ENCODE results near the gene CGNL1. TPM values are rescaled to one million over a fixed set of nuclear protein-coding genes. Genes with fewer than 3 reads are reported as not detected.

CGNL1 gene
- total and polyA plus RNA-seq, 8 donors, result 7.3 to 35.8 (median 24.2) TPM

DNA sequence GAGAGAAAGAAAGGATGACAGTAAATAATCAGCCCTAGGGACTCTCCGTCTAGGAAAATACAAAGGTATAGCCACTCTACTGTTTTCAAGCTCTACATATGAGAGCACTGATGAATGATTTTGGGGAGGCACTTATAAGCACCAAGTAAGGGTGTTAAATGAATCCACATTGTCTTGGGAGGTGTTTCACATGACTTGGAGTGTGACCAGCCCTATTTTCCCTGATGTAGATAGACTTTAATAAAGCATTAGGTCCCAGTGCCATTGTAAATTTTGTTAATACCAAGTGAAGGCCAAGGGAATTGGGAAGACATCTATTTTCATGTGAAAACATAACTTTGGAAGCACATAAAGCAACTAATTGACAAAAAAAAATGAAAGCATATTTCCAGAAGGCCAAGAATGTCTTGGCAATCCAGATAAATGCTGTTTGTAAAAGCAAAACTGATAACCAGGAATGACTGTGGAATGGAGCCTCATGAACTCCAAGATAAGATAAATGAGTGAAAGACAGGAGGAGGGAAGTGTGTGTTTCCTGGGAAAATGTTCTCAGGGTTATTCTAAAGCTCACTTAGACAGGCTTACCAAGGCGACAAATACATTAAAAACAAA is 119.4 kb downstream of the CGNL1 start:
- intact Hi-C loops (cut with DNase I), result no loop called here
- TF ChIP-seq, protein P1, sequence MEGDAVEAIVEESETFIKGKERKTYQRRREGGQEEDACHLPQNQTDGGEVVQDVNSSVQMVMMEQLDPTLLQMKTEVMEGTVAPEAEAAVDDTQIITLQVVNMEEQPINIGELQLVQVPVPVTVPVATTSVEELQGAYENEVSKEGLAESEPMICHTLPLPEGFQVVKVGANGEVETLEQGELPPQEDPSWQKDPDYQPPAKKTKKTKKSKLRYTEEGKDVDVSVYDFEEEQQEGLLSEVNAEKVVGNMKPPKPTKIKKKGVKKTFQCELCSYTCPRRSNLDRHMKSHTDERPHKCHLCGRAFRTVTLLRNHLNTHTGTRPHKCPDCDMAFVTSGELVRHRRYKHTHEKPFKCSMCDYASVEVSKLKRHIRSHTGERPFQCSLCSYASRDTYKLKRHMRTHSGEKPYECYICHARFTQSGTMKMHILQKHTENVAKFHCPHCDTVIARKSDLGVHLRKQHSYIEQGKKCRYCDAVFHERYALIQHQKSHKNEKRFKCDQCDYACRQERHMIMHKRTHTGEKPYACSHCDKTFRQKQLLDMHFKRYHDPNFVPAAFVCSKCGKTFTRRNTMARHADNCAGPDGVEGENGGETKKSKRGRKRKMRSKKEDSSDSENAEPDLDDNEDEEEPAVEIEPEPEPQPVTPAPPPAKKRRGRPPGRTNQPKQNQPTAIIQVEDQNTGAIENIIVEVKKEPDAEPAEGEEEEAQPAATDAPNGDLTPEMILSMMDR (IDR thresholded peaks at IDR 0.05), result no peak
- ATAC-seq (peak; percentile 13 to 59 (median 28)), DNase-seq (no peak), FAIRE-seq (no peak)
- H3K4me1 ChIP-seq, result peaks cover 19 to 41% (median 39%) of the 10 kb centered on the region in 3 donors
- 52 to 57% methylated on average over 2 of the region's 2 CpGs for WGBS, 2 donors
- no peaks in the 10 kb centered on the region for H3K9me3 ChIP-seq
- peak overlapping the region; percentile 13 to 89 (median 62) for H3K27ac ChIP-seq
- no peaks in the 10 kb centered on the region for H3K27me3 ChIP-seq
- no peak overlapping the region for H3K4me3 ChIP-seq
- no peaks in the 10 kb centered on the region for H3K36me3 ChIP-seq

DNA sequence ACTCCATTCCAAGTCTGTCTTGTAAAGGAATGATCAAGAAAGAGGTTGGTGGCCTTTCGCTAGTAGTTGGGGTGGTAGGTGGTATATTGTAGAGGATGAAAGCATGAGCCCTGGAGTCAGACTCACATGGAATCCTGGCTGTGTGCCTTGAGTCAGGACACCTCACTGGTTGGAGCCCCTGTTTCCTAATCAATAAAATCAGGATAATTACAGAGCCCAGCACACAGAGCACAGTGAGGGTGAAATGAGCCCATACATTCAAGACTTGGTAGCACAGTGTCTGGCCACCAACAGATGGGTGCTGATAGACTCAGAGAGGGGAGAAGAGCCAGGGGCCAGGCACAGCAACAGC is 120.3 kb downstream of the CGNL1 start:
- H3K4me3 ChIP-seq, result no peak overlapping the region
- peak overlapping the region in 3 of 4 donors; percentile 40 to 89 (median 85) for H3K27ac ChIP-seq
- WGBS, 2 donors, result 95 to 100% methylated on average over 1 of the region's 1 CpG
- H3K27me3 ChIP-seq, result no peaks in the 10 kb centered on the region
- intact Hi-C loops (cut with DNase I), result no loop called here
- no peak for FAIRE-seq
- H3K36me3 ChIP-seq, result no peaks in the 10 kb centered on the region
- DNase-seq, result no peak
- H3K4me1 ChIP-seq, result peaks cover 28 to 50% (median 48%) of the 10 kb centered on the region in 3 donors
- ATAC-seq, result peak in 2 of 4 donors; percentile 8
- TF ChIP-seq, protein P1 (IDR thresholded peaks at IDR 0.05), result no peak
- H3K9me3 ChIP-seq, result no peaks in the 10 kb centered on the region

DNA sequence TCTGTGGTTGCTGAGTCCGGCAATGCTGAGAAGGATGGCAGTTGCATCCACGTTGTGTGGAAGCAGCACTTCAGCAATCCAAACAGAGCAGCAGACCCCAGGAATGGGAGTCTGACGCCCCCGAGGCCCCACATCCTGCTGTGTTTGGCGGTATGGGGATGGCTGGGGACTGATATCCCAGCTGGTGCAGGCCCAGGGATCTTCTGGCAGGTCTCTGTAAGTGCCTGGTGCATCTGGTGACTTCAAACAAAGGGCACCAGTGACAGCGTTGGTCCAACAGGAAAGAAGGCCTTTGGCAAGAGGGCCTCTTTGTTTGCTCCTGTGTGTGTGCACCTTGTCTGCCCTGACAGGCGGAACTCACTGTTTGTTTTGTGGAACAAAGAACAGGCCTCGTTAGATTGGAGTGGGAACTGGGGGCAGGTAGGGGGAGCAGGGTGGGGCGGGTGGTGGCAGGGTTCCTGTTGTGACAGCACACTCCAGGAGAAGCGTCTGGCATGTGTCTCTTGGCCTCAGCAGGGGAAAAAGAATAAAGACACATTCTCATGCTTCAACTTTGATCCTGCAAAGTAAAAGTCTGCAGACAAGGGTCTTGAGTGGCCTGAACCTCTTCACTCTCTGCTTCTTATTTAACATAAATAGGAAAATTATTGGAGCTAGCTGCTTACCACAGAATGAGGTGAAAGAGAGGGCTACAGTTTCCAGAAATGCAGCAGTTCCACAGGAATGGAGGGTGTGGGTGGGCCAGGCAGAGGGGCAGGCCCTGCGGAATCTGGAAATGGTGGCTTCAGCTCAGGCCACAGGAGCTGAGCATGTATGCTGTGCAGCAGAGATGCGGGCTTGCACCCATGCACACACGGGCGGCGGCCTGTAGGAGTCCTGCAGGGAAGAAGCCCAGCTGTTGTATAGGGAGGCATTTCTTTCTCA is 120.9 kb downstream of the CGNL1 start:
- ATAC-seq, result peak; percentile 71 to 90 (median 83)
- no peak for FAIRE-seq
- intact Hi-C loops (cut with DNase I), result no loop called here
- TF ChIP-seq, protein P1 (IDR thresholded peaks at IDR 0.05), result no peak
- no peaks in the 10 kb centered on the region for H3K36me3 ChIP-seq
- no peaks in the 10 kb centered on the region for H3K9me3 ChIP-seq
- peaks cover 33 to 56% (median 54%) of the 10 kb centered on the region in 3 donors for H3K4me1 ChIP-seq
- no peak overlapping the region for H3K4me3 ChIP-seq
- peak overlapping the region; percentile 31 to 89 (median 62) for H3K27ac ChIP-seq
- 44 to 49% methylated on average over 15 of the region's 15 CpGs for WGBS, 2 donors
- no peaks in the 10 kb centered on the region for H3K27me3 ChIP-seq
- peak in 3 of 6 donors; percentile 64 to 71 (median 66) for DNase-seq

DNA sequence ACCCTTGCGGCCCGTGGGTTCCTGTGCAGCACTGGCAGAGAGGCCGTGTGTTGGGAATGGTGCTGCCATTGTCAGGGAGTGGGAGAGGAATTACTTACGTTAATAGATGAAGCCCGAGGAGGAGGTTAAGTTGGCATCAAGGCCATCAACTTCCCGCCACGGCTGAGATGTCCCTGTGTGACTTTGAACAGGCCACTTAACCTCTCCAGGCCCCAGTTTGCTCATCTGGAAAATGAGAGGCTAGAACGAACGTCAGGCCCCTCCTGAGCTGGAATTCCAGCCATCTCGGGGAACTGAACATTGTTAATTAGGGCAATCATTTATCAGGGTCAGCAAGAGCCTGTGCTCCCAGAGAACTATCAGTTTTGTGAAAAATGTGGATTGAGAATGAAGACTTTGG is 124.0 kb downstream of the CGNL1 start:
- H3K27ac ChIP-seq, result peak overlapping the region in 3 of 4 donors; percentile 22 to 62 (median 59)
- peaks cover 60 to 82% (median 81%) of the 10 kb centered on the region in 3 donors for H3K4me1 ChIP-seq
- 50 to 53% methylated on average over 10 of the region's 10 CpGs for WGBS, 2 donors
- FAIRE-seq (no peak), DNase-seq (no peak), ATAC-seq (no peak)
- H3K36me3 ChIP-seq, result no peaks in the 10 kb centered on the region
- TF ChIP-seq, protein P1 (IDR thresholded peaks at IDR 0.05), result no peak
- no peaks in the 10 kb centered on the region for H3K27me3 ChIP-seq
- no peak overlapping the region for H3K4me3 ChIP-seq
- intact Hi-C loops (cut with DNase I), result no loop called here
- H3K9me3 ChIP-seq, result no peaks in the 10 kb centered on the region
